ENCODE data around the gene STAB2. TPM values are rescaled to one million over a fixed set of nuclear protein-coding genes. Genes with fewer than 3 reads are reported as not detected.

The STAB2 gene
- total and polyA plus RNA-seq, 4 donors, result 3.4 to 42.6 (median 16.6) TPM

GRCh38 chr12:103765322-103765721 lies 178.2 kb downstream of the STAB2 start:
- no peak overlapping the region for H3K4me3 ChIP-seq (ENCODE audit: low read depth in 1 of 3, low read length in 3 of 3)
- DNase-seq (ENCODE audit: low spot score), result no peak
- H3K27me3 ChIP-seq (ENCODE audit: control insufficient read depth in 4 of 4, insufficient read depth in 4 of 4, low read length in 3 of 4), result no peaks in the 10 kb centered on the region
- H3K9me3 ChIP-seq (ENCODE audit: control insufficient read depth in 4 of 4, low read length in 3 of 4), result no peaks in the 10 kb centered on the region
- no peak overlapping the region for H3K9ac ChIP-seq (ENCODE audit: low read depth in 1 of 2, low read length in 2 of 2)
- H3K27ac ChIP-seq (ENCODE audit: low read depth in 1 of 2, low read length in 2 of 2), result no peak overlapping the region
- no peak for TF ChIP-seq ZBTB33 (IDR thresholded peaks at IDR 0.05)
- no peak for TF ChIP-seq REST (IDR thresholded peaks at IDR 0.05)
- TF ChIP-seq GABPA (IDR thresholded peaks at IDR 0.05 in 1 of 2, conservative IDR thresholded peaks at IDR 0.05 in 1 of 2), result no peak
- TF ChIP-seq CTCF (IDR thresholded peaks at IDR 0.05; ENCODE audit: low read depth, low read length, missing input control), result no peak
- TF ChIP-seq EGR1 (IDR thresholded peaks at IDR 0.05; ENCODE audit: low read depth in 2 of 2), result no peak
- TF ChIP-seq TAF1 (conservative IDR thresholded peaks at IDR 0.05), result no peak
- TF ChIP-seq ATF3 (IDR thresholded peaks at IDR 0.05), result no peak
- no peak for TF ChIP-seq YY1 (IDR thresholded peaks at IDR 0.05)
- no peak for TF ChIP-seq JUND (IDR thresholded peaks at IDR 0.05)
- no peak for TF ChIP-seq NR2F2 (IDR thresholded peaks at IDR 0.05)
- no peak for TF ChIP-seq HNF4G (IDR thresholded peaks at IDR 0.05)
- WGBS, result 95% methylated on average over 5 of the region's 5 CpGs
- H3K36me3 ChIP-seq (ENCODE audit: control insufficient read depth in 4 of 4, insufficient read depth in 3 of 4, low read depth in 1 of 4, low read length in 3 of 4), result peaks cover 4 to 30% (median 14%) of the 10 kb centered on the region in 4 donors
- no peaks in the 10 kb centered on the region for H3K4me1 ChIP-seq (ENCODE audit: control insufficient read depth in 4 of 4, insufficient read depth in 4 of 4, low read length in 3 of 4)

GRCh38 chr12:103766028-103766427 lies 179.0 kb downstream of the STAB2 start:
- Histone ChIP-seq H3K9ac (ENCODE audit: low read depth in 1 of 2, low read length in 2 of 2) (no peak overlapping the region), H3K27me3 (ENCODE audit: control insufficient read depth in 4 of 4, insufficient read depth in 4 of 4, low read length in 3 of 4) (no peaks in the 10 kb centered on the region), H3K9me3 (ENCODE audit: control insufficient read depth in 4 of 4, low read length in 3 of 4) (no peaks in the 10 kb centered on the region), H3K27ac (ENCODE audit: low read depth in 1 of 2, low read length in 2 of 2) (no peak overlapping the region), H3K36me3 (ENCODE audit: control insufficient read depth in 4 of 4, insufficient read depth in 3 of 4, low read depth in 1 of 4, low read length in 3 of 4) (peaks cover 4 to 30% (median 14%) of the 10 kb centered on the region in 4 donors), H3K4me3 (ENCODE audit: low read depth in 1 of 3, low read length in 3 of 3) (no peak overlapping the region), H3K4me1 (ENCODE audit: control insufficient read depth in 4 of 4, insufficient read depth in 4 of 4, low read length in 3 of 4) (no peaks in the 10 kb centered on the region)
- WGBS, result 87% methylated on average over 6 of the region's 6 CpGs
- DNase-seq (ENCODE audit: low spot score), result no peak
- TF ChIP-seq SP1 (IDR thresholded peaks at IDR 0.05), result no peak

Measured in liver (tissue), 9 donors.